Endometrial microvascular endothelial cells (primary cell): ENCODE measurements around the gene NCAM2. TPM values are rescaled to one million over a fixed set of nuclear protein-coding genes. Genes with fewer than 3 reads are reported as not detected.

Experiments
- in situ Hi-C: cut with HindIII; loops from 2 replicates; pipeline ENCODE4 v1.10.0; 2017; ENCODE audit warnings: low sequenced_read_pairs, low pct_unique_long_range_greater_than_20kb; ENCODE audit errors: inconsistent ontology term
- total RNA-seq: library from RNA; depleted of rRNA; stranded (reverse); fragments of >200 nt; gene quantifications from one replicate; pipeline ENCODE4 v1.2.3, GENCODE V29; 2015; ENCODE audit errors: inconsistent ontology term

NCAM2 gene
- total RNA-seq, 1 donor from 2014 or later = not detected

DNA sequence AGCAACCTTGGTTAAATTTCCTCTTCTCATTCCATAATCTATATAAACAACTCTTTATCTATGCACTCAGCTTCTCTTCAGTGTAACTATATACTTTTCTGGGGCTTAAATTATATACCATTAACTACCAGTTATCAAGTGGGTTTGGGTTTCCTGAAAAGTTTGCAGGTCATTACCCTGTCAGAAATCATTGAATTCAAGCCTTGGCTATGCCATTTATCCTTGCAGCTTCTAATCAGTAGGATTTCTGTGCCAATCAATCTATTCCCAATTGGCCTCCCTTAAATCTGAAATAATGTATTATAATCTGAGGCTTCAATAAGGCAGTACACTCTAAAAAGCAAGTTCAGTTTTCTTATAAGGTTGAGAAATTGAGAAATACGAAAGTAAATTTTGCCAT lies 466.5 kb downstream of the NCAM2 start:
- in situ Hi-C loops = no loop called here

DNA sequence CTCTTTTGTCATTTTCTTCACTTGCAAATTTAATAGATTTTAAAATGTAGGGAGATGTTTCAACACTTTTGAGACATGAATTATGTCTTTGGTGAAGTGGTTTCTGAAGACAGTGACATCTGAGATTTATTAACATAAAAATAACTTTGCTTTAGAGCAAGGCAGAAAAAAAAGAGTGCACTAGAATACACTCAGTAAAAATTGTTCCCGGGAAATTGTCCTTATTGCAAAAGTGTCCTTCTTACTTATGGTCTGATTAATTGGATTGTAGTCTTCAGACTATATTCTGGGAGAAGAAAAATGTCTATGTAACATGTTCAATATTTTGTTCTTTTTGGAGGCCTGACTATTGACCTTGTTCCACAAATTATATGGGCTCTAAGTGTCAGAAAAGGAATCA lies 468.5 kb downstream of the NCAM2 start:
- in situ Hi-C loops = no loop called here

DNA sequence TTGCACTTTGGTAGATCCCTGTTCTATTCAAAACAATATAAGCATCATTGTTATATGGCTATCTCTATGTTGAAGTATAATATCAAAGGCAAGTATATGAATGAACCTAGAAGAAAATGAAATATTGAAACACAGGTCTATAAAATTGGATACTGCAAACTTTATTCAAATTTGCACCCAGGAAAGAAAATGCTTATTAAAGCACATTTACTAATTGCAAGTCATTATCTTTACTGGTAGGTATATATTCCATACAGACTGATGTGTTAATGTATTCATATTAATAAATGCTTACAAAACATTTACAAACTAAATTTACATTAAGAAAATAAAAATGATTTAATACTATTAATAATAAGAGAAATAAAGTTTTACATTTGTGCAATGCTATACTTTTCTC lies 469.8 kb downstream of the NCAM2 start:
- in situ Hi-C loops = no loop called here

DNA sequence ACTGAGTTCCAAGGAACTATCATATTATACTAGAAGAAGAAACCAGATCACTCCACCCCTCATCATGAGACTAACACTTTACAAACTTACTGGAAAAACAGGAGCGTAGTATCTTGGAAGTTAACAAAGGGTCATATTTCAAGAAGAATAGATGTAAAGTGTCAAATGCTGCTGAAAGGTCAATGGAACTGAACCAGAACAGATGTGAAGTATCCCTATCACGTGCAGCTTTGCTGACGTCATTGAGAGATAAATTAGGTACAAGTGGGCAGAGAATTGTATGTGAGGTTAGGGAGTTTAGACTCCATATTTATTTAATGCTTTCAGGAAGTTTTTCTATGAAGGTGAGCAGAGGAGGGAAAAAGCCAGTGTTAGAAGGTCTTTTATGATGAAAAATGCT lies 483.0 kb downstream of the NCAM2 start:
- in situ Hi-C loops = no loop called here

DNA sequence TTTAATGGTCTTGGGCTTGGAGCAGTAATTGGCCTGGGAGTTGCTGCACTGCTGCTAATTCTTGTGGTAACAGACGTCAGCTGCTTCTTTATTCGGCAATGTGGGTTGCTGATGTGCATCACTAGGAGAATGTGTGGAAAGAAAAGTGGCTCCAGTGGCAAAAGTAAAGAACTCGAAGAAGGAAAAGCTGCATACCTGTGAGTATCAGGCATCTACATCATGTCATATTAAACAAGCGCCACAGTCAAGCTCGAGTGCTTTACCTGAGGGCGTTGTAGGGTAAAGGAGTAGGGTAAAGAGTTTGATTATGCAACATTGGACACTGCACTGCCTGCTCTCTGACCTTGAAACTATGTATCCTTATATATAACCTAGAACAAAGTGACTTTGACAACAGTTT lies 510.6 kb downstream of the NCAM2 start:
- in situ Hi-C loops = no loop called here

DNA sequence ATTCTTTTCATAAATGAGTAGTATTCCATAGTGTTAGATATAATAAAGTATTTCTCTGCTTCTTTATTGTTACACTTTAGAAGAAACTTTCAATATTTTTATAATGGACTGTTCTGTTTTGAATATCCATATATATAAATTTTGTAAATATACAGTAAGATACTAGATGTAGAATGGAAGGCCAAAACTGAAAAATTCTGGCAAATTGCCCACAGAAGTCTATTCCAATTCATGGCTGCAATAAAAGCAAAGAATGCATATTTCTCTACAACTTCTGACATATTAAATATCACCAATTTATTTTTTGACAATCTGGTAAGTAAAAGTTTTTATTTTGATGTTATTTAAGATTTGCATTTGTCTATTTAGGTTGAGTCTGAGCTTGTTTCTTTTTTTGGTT lies 532.5 kb downstream of the NCAM2 start:
- in situ Hi-C loops = no loop called here

DNA sequence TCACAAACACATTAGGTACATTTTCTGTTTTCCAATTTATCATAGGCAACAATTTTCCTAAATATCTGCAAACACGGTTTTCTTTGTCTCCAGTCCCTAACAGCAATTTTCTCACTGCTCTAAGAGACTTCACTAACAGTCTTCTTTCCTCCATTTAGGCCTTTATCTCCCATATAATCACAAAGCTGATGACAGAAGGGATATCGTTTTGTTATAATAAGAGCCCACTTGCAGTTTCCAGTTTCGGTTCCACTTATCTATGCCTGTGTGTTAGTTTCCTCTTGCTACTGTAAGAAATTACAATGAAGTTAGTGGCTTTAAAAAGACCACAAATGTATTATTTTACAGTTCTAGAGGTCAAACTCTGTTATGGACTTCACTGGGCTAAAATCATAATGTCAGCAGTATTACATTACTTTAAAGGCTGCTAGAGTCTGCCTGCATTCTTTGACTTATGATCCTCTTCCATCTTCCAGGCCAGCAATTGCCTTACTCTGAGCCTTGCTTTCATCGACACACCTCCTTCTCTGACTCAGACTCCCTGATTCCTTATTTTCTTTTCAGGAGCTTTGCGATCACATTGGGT lies 549.3 kb downstream of the NCAM2 start:
- in situ Hi-C loops = no loop called here

DNA sequence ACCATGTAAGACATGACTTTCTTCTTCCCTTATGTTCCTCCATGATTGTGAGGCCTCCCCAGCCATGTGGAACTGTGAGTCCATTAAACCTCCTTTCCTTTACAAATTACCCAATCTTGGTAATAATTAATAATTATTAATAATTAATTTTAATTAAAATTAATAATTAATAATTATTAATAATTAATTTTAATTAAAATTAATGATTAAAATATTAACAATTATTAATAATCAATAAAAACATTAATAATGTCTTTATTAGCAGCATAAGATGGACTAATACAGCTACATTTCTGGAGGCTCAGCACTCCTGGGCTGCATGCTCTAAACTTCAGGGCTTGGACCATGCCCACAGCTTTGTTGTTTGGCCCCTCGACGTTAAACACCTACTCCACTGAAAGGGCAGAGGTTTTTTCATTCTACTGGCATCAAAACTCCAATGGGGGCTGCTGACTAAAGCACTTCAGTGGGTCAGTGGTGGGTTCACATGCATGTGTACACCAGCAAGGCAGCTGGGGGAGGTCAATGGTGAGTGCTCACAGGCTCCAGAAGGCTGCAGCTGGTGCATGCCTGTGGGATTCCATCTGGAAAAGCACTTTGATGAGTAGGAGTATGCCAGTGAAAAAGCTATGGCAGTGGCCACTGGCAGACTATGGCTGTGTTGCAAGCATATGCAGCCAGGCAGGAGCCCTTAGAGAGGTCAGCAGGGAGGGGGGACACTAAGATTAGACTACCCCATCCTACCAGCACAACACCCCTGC lies 561.3 kb downstream of the NCAM2 start:
- in situ Hi-C loops = no loop called here
